HepG2 (cell line): ENCODE data around the gene TRMU. TPM values are rescaled to one million over a fixed set of nuclear protein-coding genes. Genes with fewer than 3 reads are reported as not detected.

Experiments used
- ARNTL ChIP-seq: sonication (generic); formaldehyde crosslinking; IDR thresholded peaks from 2 replicates; pipeline ENCODE4 v1.4.0; 2020; ENCODE audit warnings: mild to moderate bottlenecking, missing genetic modification reagents
- BRF2 ChIP-seq: sonication (generic); formaldehyde crosslinking; IDR thresholded peaks from 2 replicates; pipeline ENCODE4 v1.8.1; 2022; ENCODE audit warnings: mild to moderate bottlenecking, missing genetic modification reagents
- CSRNP2 ChIP-seq: sonication (generic); formaldehyde crosslinking; conservative IDR thresholded peaks from 2 replicates; pipeline ENCODE4 v1.8.0; 2022; ENCODE audit warnings: low read depth, missing genetic modification reagents
- DMAP1 ChIP-seq: IDR thresholded peaks from 2 replicates; pipeline ENCODE4 v1.6.1; 2016
- ETV5 ChIP-seq: IDR thresholded peaks from 2 replicates; pipeline ENCODE4 v1.6.1; 2018; ENCODE audit warnings: missing biosample characterization, missing genetic modification reagents, inconsistent platforms, borderline replicate concordance
- HBP1 ChIP-seq: IDR thresholded peaks from 2 replicates; pipeline ENCODE4 v1.6.1; 2016; ENCODE audit warnings: low read depth, control low read depth
- MYNN ChIP-seq: sonication (generic); formaldehyde crosslinking; IDR thresholded peaks from 2 replicates; pipeline ENCODE4 v1.4.0; 2020; ENCODE audit warnings: mild to moderate bottlenecking, low read depth, missing genetic modification reagents
- NAIF1 ChIP-seq: sonication (generic); formaldehyde crosslinking; IDR thresholded peaks from 2 replicates; pipeline ENCODE4 v1.5.0; 2020; ENCODE audit warnings: mild to moderate bottlenecking, missing genetic modification reagents, borderline replicate concordance
- TAF15 ChIP-seq: fragments of 200-400 bp; formaldehyde crosslinking; IDR thresholded peaks from one replicate; pipeline ENCODE4 v1.6.1; 2018; ENCODE audit warnings: mild to moderate bottlenecking, low read depth, low read length; ENCODE audit not compliant: poor library complexity, severe bottlenecking
- ZBTB20 ChIP-seq: sonication (generic); formaldehyde crosslinking; IDR thresholded peaks from 2 replicates; pipeline ENCODE4 v1.8.1; 2023; ENCODE audit warnings: missing genetic modification reagents, low read depth, mild to moderate bottlenecking, borderline replicate concordance
- ZBTB49 ChIP-seq: sonication (generic); formaldehyde crosslinking; IDR thresholded peaks from 2 replicates; pipeline ENCODE4 v1.4.0; 2020; ENCODE audit warnings: missing genetic modification reagents, borderline replicate concordance
- ZFP1 ChIP-seq: IDR thresholded peaks from 2 replicates; pipeline ENCODE4 v1.6.1; 2016
- ZNF256 ChIP-seq: sonication (generic); formaldehyde crosslinking; conservative IDR thresholded peaks from 2 replicates; pipeline ENCODE4 v1.4.0; 2020; ENCODE audit warnings: missing genetic modification reagents
- ZNF644 ChIP-seq: IDR thresholded peaks from 2 replicates; pipeline ENCODE4 v1.6.1; 2016; ENCODE audit warnings: low read depth
- ZNF773 ChIP-seq: sonication (generic); formaldehyde crosslinking; IDR thresholded peaks from 2 replicates; pipeline ENCODE4 v1.4.0; 2020; ENCODE audit warnings: missing genetic modification reagents, borderline replicate concordance
- polyA plus RNA-seq, 8 experiments: library from polyadenylated mRNA; depleted of rRNA in 3 of 8; stranded (reverse) in 7 of 8; unstranded in 1 of 8; fragments of >200 nt; fragmentation: Illumina TruSeq in 4 of 8; extraction: Trizol in 4 of 8; gene quantifications; 2 replicates each; pipeline versions ENCODE4 v1.2.1 to v1.2.3, GENCODE V29; 2011 to 2016; ENCODE audit warnings: low read depth in 4 of 8, missing spikeins in 1 of 8, mixed read lengths in 1 of 8; ENCODE audit not compliant: insufficient read depth in 1 of 8
- total RNA-seq, 5 experiments: library from RNA; depleted of rRNA; stranded (reverse); fragments of >200 nt; fragmentation: Illumina TruSeq; extraction: Trizol; gene quantifications; 2 replicates each; pipeline ENCODE4 v1.2.3, GENCODE V29; 2016; ENCODE audit warnings: low read depth in 1 of 5
- TF ChIP-seq, protein P1 (sequence below): sonication (generic); formaldehyde crosslinking; IDR thresholded peaks from 2 replicates; pipeline ENCODE4 v1.4.0; 2020; ENCODE audit warnings: missing genetic modification reagents
- TF ChIP-seq, protein P2 (sequence below): sonication (generic); formaldehyde crosslinking; IDR thresholded peaks from 2 replicates; pipeline ENCODE4 v1.4.0; 2020; ENCODE audit warnings: missing genetic modification reagents

Gene TRMU
- total and polyA plus RNA-seq, 2 of the 13 experiments (the other 11 are each of a cell fraction or from before 2014, with no cell fraction given): 31.0 to 50.2 TPM

DNA sequence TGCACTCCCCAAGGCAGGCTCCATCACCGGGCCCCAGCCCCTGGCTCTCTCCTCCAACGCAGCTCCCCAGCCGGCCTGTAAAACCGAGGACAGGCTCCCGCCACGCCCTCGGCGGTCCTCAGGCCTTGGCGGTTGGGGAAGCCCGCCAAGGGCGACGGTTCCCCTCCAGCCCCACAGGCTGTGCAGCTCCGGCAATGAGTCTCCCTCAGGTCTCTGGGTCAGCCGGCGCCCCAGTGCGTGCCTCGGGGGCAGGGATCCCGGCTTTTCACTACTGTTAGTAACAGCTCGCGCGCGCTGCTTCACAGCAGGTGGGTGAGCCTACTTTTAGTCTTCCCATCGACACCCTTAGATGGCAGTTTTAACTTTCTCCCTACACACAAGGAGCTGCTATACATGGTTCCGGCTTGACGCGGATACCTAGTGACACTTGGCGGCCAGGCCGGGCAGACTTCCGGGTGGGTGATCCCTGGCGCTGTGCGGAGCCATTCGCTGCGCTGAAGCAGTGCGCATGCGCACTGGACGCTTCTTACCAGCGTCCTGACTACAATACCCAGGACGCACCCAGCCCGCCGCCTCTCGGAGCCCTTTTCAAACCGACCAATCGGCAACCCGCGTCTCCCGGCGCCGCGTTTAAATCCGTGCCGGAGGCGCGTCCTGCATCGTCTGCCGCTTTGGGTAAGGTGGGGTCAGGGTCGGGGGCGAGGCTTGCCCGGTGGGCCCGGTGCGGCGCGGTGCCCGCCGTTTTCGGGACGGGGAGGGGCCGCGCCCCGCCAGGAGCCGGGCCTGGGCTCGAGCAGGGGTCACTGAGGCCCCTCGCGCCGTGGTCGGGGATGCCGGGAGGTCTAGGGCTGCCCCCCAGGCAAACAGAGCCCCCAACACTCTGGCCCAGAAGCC is 39.0 kb upstream of the TRMU start, which contains the start of gene GTSE1 (continued):
- TF ChIP-seq, protein P1, sequence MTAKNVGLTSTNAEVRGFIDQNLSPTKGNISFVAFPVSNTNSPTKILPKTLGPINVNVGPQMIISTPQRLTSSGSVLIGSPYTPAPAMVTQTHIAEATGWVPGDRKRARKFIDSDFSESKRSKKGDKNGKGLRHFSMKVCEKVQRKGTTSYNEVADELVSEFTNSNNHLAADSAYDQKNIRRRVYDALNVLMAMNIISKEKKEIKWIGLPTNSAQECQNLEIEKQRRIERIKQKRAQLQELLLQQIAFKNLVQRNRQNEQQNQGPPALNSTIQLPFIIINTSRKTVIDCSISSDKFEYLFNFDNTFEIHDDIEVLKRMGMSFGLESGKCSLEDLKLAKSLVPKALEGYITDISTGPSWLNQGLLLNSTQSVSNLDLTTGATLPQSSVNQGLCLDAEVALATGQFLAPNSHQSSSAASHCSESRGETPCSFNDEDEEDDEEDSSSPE (CRISPR knock-in tag): peak; percentile 100
- TF ChIP-seq BRF2 (CRISPR knock-in tag): peak; percentile 80; the same call in 1 of the 2 replicates
- TF ChIP-seq ZNF644: no peak
- peak; percentile 23; the same call in 1 of the 2 replicates for TF ChIP-seq ARNTL (CRISPR knock-in tag)
- TF ChIP-seq ETV5 (CRISPR knock-in tag): peak; percentile 79; the same call in 1 of the 2 replicates
- peak; percentile 28; the same call in 1 of the 2 replicates for TF ChIP-seq MYNN (CRISPR knock-in tag)
- no peak for TF ChIP-seq TAF15
- TF ChIP-seq ZNF773 (CRISPR knock-in tag): 0 out of 2 replicates have a peak, but pooled peaks have one; percentile 15
- TF ChIP-seq NAIF1: no peak
- peak; percentile 20; the same call in 1 of the 2 replicates for TF ChIP-seq ZBTB49 (CRISPR knock-in tag)
- peak; percentile 78; the same call in 1 of the 2 replicates for TF ChIP-seq HBP1 (CRISPR knock-in tag)
- TF ChIP-seq, protein P2, sequence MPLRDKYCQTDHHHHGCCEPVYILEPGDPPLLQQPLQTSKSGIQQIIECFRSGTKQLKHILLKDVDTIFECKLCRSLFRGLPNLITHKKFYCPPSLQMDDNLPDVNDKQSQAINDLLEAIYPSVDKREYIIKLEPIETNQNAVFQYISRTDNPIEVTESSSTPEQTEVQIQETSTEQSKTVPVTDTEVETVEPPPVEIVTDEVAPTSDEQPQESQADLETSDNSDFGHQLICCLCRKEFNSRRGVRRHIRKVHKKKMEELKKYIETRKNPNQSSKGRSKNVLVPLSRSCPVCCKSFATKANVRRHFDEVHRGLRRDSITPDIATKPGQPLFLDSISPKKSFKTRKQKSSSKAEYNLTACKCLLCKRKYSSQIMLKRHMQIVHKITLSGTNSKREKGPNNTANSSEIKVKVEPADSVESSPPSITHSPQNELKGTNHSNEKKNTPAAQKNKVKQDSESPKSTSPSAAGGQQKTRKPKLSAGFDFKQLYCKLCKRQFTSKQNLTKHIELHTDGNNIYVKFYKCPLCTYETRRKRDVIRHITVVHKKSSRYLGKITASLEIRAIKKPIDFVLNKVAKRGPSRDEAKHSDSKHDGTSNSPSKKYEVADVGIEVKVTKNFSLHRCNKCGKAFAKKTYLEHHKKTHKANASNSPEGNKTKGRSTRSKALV (CRISPR knock-in tag): peak; percentile 70; the same call in 1 of the 2 replicates
- TF ChIP-seq CSRNP2: peak; percentile 97; the same call in 1 of the 2 replicates
- no peak for TF ChIP-seq ZFP1 (CRISPR knock-in tag)
- TF ChIP-seq DMAP1 (CRISPR knock-in tag): peak; percentile 55; the same call in 1 of the 2 replicates
- 0 out of 2 replicates have a peak, but pooled peaks have one; percentile 59 for TF ChIP-seq ZNF256 (CRISPR knock-in tag)
- TF ChIP-seq ZBTB20 (CRISPR knock-in tag): no peak; the same call in 1 of the 2 replicates
